Kidney epithelial cell (primary cell): Measurements from ENCODE around the gene FBXO44. TPM values are rescaled to one million over a fixed set of nuclear protein-coding genes. Genes with fewer than 3 reads are reported as not detected.
"Not testable (repeated sequence)": the region's sequence is repeated elsewhere in the genome, so short reads cannot be mapped to it uniquely, and the experiment has no call there.

Experiments
- DNase-seq: peaks from one replicate; pipeline ENCODE4 v3.0.0-alpha.2; 2010; ENCODE audit warnings: low read depth
- H3K27me3 ChIP-seq: 2 replicates; pipeline ENCODE4 v1.6.0; 2011; ENCODE audit warnings: low read length; ENCODE audit not compliant: control insufficient read depth, insufficient read depth
- H3K36me3 ChIP-seq: 2 replicates; pipeline ENCODE4 v1.5.1; 2011; ENCODE audit warnings: low read length; ENCODE audit not compliant: control insufficient read depth, insufficient read depth
- H3K4me3 ChIP-seq: 2 replicates; pipeline ENCODE4 v1.5.1; 2011; ENCODE audit warnings: low read depth, mild to moderate bottlenecking, control low read depth, low read length
- total RNA-seq: library from RNA; depleted of rRNA; stranded (reverse); fragments of >200 nt; gene quantifications from 2 replicates; pipeline ENCODE4 v1.2.3, GENCODE V29; 2015
- TF ChIP-seq, protein P1 (sequence below): IDR thresholded peaks from 2 replicates; pipeline ENCODE4 v1.5.1; 2011; ENCODE audit warnings: mild to moderate bottlenecking, moderate library complexity, low read length, control low read depth, inconsistent platforms; ENCODE audit not compliant: insufficient read depth, poor library complexity, severe bottlenecking

FBXO44 gene, protein sequence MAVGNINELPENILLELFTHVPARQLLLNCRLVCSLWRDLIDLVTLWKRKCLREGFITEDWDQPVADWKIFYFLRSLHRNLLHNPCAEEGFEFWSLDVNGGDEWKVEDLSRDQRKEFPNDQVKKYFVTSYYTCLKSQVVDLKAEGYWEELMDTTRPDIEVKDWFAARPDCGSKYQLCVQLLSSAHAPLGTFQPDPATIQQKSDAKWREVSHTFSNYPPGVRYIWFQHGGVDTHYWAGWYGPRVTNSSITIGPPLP
- 14.4 and 23.6 TPM in 2 replicates for total RNA-seq

DNA sequence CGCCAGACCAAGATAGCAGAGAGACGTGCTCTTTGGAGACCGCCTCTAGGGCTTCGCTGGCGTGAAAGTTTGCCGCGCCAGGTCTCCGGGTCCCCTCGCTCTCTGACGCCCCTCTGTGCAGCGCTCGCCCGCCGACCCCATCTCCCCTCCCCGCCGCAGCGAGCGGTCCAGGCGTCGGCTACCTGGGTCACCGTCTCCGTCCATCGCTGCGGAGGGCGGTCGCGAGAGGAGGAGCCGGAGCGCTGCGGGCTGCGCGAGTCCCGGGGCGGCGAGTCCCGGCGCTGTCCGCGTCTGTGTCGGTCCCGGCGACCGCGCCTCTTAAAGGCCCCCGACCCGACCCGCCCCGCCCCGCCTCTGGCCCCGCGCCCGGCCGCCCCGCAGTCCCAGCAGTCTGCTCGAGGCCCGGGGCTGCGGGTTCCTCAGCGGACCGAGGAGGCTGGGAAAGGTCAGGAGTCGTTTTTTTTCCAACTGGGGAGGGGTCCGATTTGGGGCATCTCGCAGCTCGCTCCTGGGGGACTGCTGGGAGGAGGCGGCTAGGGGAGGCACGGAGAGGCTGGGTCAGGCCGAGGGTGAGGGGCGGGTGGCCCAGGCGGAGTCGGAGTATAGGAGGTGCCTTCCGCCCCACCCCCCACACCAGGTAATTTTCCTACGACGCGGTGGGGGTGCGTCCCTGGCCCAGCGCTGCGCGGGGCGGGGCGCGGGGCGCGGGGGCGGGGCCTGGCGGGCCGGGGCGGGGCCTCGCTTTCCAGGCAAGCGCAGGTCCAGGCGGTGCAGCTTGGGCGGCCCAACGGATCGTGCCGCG lies at the start of gene FBXO44, which contains the start of gene FBXO2:
Gene FBXO44, plus strand, starts transcription at position 741 of the 802 bp plus-strand sequence. CDS start 959 bp downstream, outside the sequence.
Gene FBXO2, minus strand, starts transcription at position 293 of the 802 bp plus-strand sequence. Its CDS starts 89 bp downstream, at position 204.
- no peak for DNase-seq
- H3K27me3 ChIP-seq = peaks cover 10% of the 10 kb centered on the region
- peak within 1 kb of the TSS; percentile 84 for H3K4me3 ChIP-seq
- H3K36me3 ChIP-seq = peaks cover 1% of the 10 kb centered on the region
- TF ChIP-seq, protein P1, sequence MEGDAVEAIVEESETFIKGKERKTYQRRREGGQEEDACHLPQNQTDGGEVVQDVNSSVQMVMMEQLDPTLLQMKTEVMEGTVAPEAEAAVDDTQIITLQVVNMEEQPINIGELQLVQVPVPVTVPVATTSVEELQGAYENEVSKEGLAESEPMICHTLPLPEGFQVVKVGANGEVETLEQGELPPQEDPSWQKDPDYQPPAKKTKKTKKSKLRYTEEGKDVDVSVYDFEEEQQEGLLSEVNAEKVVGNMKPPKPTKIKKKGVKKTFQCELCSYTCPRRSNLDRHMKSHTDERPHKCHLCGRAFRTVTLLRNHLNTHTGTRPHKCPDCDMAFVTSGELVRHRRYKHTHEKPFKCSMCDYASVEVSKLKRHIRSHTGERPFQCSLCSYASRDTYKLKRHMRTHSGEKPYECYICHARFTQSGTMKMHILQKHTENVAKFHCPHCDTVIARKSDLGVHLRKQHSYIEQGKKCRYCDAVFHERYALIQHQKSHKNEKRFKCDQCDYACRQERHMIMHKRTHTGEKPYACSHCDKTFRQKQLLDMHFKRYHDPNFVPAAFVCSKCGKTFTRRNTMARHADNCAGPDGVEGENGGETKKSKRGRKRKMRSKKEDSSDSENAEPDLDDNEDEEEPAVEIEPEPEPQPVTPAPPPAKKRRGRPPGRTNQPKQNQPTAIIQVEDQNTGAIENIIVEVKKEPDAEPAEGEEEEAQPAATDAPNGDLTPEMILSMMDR = no peak

DNA sequence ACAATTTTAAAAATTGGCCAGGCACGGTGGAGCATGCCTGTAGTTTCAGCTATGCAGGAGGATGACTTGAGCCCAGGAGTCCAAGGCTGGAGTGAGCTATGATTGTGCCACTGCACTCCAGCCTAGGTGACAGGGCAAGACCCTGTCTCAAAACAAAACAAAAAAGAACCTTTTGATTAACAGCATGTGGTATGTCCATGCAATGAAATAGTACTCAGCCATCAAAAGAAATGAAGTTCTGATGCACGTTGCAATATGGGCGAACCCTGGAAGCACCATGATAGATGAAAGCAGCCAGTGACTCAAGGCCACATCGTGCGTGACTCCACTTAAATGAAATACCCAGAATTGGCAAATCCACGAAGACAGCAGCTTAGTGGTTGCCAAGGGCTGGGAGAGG lies 47.9 kb upstream of the FBXO44 start:
- no peak overlapping the region for H3K4me3 ChIP-seq
- H3K27me3 ChIP-seq = peaks cover 2% of the 10 kb centered on the region
- no peaks in the 10 kb centered on the region for H3K36me3 ChIP-seq
- no peak for DNase-seq
- TF ChIP-seq, protein P1 = no peak

DNA sequence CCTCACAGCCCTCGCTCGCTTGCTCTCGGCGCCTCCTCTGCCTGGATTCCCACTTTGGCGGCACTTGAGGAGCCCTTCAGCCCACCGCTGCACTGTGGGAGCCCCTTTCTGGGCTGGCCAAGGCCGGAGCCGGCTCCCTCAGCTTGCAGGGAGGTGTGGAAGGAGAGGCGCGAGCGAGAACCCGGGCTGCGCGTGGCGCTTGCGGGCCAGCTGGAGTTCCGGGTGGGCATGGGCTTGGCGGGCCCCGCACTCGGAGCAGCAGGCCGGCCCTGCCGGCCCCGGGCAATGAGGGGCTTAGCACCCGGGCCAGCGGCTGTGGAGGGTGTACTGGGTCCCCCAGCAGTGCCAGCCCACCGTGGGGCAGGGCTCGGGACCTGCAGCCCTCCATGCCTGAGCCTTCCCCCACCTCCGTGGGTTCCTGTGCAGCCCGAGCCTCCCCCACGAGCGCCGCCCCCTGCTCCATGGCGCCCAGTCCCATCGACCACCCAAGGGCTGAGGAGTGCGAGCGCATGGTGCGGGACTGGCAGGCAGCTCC lies 46.0 kb upstream of the FBXO44 start:
- H3K27me3 ChIP-seq, DNase-seq, H3K36me3 ChIP-seq, H3K4me3 ChIP-seq: not testable (repeated sequence)

DNA sequence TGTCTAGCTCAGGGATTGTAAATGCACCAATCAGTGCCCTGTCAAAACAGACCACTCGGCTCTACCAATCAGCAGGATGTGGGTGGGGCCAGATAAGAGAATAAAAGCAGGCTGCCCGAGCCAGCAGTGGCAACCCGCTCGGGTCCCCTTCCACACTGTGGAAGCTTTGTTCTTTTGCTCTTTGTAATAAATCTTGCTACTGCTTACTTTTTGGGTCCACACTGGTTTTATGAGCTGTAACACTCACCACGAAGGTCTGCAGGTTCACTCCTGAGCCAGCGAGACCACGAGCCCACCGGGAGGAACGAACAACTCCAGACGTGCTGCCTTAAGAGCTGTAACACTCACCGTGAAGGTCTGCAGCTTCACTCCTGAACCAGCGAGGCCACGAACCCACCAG lies 45.3 kb upstream of the FBXO44 start:
- H3K4me3 ChIP-seq, H3K36me3 ChIP-seq, H3K27me3 ChIP-seq, DNase-seq: not testable (repeated sequence)

DNA sequence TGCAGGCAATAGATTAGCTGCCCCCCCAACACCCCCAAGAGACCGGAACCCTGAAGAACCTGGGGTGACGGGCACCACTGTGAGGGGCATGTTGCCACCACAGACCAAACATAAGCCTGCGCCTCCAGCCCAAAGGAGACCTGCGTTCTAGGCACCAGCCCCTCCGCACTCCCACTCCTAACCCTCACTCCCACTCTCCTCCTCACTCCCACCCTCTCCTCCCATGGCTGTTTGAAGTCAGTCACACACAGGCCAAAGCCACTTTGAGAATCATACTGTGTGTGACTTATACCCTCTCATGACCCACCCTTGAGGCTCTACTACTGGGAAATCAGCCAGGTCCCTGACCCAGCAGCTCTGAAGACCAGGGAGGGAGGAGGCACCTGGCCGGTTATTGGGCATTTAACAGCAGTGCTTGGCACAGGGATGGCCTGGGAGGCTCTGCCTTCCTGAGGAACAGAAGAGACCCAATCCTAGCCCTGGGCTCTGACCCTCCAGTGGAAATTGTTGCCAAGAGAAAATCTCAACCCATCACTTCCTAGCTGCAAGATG lies 44.0 kb upstream of the FBXO44 start:
- no peak for DNase-seq
- H3K4me3 ChIP-seq = no peak overlapping the region
- peaks cover 9% of the 10 kb centered on the region for H3K27me3 ChIP-seq
- no peaks in the 10 kb centered on the region for H3K36me3 ChIP-seq
- TF ChIP-seq, protein P1 = no peak

DNA sequence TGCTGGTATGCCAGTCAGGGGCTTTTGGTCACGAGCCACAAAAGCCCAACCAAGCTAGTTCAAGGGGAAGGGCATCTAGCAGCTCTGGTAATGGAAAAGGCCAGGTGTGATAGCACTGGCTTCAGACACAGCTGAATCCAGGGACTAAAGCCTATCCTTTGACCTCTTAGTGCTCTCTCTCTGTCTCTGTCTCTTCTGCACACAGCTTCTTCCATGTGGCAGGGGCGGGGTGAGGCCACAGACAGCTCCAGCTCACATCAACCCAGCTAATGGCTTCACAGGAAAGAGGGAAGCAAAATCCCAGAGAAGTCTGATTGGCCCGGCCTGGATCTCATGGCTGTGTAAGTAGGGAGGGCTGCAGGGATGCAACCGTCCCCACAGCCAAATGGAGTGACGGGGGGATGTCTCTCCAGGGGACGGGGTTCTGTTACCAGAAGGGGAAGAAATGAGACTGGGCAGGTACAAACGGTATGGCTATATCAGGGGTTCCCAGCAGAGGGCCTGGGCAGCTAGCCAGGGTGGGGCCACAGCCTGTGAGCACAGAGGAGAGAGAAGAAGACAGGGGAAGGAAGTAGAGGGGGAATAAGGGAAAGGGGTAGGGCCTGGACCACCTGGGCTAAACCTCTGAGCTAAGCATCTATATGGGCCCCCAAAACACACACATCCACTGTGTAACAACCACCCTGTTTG lies 42.9 kb upstream of the FBXO44 start:
- DNase-seq = no peak
- peaks cover 11% of the 10 kb centered on the region for H3K27me3 ChIP-seq
- H3K36me3 ChIP-seq = no peaks in the 10 kb centered on the region
- TF ChIP-seq, protein P1 = no peak
- no peak overlapping the region for H3K4me3 ChIP-seq
